ENCODE results near the gene NPDC1.
A peak's percentile ranks its signal among the peaks of the same experiment; 100 is the strongest.

Gene NPDC1

DNA sequence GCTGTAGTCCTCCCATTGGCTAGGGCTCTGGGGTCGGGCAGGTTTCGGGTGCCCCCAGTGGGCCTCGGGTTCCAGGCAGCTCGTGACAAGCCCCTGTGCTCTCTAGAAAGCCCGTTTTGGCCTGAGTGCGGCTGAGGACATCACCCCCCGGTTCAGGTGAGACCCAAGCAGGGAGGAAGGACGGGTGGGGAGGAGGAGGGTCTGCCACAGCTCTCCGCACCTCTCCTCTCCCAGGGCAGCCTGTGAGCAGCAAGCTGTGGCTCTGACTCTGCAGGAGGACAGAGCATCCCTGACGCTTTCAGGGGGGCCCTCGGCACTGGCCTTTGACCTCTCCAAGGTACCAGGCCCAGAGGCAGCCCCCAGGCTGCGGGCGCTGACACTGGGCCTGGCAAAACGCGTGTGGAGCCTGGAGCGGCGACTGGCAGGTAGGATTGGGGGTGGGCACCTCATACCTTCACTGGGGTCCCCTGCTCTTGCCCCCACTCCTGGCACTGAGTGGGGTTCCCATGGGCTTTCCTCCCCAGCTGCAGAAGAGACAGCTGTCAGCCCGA lies 53.1 kb downstream of the NPDC1 start:
- peaks cover 19% of the 10 kb centered on the region for H3K4me1 Mint-ChIP-seq (ENCODE audit: low read depth)
- peak overlapping the region; percentile 86 for H3K4me3 Mint-ChIP-seq
- no peaks in the 10 kb centered on the region for H3K9me3 Mint-ChIP-seq
- H3K36me3 Mint-ChIP-seq (ENCODE audit: low read depth) = peaks cover 7% of the 10 kb centered on the region
- H3K27me3 Mint-ChIP-seq (ENCODE audit: low read depth) = peaks cover 21% of the 10 kb centered on the region
- no peak for DNase-seq (ENCODE audit: low spot score)
- H3K27ac Mint-ChIP-seq = peak overlapping the region; percentile 82

DNA sequence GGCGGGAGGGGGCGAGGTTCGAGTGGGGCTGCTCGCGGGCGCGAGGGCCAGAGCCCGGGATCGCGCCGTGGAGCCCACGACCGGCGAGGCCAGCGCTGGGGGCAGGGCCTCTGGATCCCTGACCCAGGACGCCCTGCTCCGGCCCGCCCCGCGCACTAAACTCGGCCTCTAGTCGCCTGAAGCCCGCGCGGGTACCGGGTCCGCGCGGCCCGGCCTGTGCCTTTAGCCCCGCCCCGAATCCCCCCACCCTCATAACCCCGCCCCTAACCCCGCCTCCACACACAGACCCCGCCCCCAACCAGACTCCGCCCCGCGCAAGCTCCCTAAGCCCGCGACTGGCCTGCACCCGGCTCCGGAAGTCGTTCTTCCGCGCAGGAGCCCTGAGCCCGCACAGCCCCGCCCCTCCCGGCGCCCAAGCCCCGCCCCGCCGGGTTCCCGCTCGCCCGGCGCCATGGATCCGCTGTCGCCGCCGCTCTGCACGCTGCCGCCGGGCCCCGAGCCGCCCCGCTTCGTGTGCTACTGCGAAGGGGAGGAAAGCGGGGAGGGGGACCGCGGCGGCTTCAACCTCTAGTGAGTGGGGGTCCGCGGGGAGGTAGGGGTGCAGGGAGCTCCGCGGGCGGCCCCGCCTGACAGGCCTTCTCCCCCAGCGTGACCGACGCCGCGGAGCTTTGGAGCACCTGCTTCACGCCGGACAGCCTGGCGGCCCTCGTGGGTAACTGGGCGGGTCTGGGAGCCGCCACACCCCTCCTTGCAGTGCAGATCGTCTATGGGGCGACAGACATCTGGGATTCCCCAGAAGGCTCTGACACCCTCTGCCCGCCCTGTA lies 53.8 kb downstream of the NPDC1 start, which contains the start of gene PAXX:
Gene PAXX, plus strand, starts transcription at position 430 of the 826 bp plus-strand sequence. Its CDS starts 22 bp downstream, at position 452.
- Mint-ChIP-seq H3K27me3 (ENCODE audit: low read depth) (peaks cover 22% of the 10 kb centered on the region), H3K4me3 (peak within 1 kb of the TSS; percentile 86), H3K9me3 (no peaks in the 10 kb centered on the region), H3K4me1 (ENCODE audit: low read depth) (peaks cover 15% of the 10 kb centered on the region), H3K36me3 (ENCODE audit: low read depth) (peaks cover 7% of the 10 kb centered on the region), H3K27ac (peak within 1 kb of the TSS; percentile 82)
- DNase-seq (ENCODE audit: low spot score) = peak; percentile 94

DNA sequence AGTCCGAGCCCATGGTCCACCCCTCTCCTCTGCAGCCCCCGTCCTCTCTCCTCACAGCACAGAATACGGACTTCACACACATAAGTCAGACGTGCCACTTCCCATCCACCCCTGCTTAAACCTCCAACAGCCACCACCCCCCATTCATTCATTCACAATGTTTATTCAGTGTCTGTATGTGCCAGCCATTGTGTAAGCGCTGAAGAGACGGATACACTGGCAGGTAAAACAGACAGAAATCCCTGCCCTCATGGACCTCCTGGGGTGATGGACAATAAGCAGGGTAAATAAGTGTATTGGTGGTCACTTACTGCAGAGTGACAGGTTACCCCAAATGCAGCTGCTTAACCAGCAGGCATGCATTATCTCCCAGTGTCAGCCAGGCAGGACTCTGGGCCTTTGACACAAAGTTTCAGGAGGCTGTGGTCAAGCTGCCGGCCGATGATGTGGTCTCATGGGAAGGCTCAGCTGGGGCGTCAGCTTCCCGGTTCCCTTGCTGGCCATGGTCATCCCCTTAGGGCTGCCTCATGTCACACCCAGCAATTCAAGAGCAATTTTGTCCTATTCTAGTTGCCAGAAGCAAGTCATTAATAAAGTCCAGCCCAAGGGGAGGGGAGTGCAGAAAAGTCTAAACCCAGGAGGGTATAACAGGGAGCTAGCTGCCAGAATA lies 55.6 kb downstream of the NPDC1 start:
- peaks cover 30% of the 10 kb centered on the region for H3K27me3 Mint-ChIP-seq (ENCODE audit: low read depth)
- peaks cover 12% of the 10 kb centered on the region for H3K4me1 Mint-ChIP-seq (ENCODE audit: low read depth)
- H3K9me3 Mint-ChIP-seq = no peaks in the 10 kb centered on the region
- H3K27ac Mint-ChIP-seq = no peak overlapping the region
- peaks cover 7% of the 10 kb centered on the region for H3K36me3 Mint-ChIP-seq (ENCODE audit: low read depth)
- no peak for DNase-seq (ENCODE audit: low spot score)
- H3K4me3 Mint-ChIP-seq = peak overlapping the region; percentile 80

Data from T-helper 2 cell treated with Interferon-gamma antibody and Interleukin-4, amounts not matched to agents 5 μg/mL and 100 μg/mL, for 36 hours (primary cell).